Stimulated activated CD4-positive, alpha-beta T cell treated with anti-CD3 and anti-CD28 coated beads, TNF-alpha, amount 100 ng/mL, for 24 hours (primary cell): ENCODE measurements around the gene ALAS2.
"Not testable (repeated sequence)": the region's sequence is repeated elsewhere in the genome, so short reads cannot be mapped to it uniquely, and the experiment has no call there.

Experiments used
- DNase-seq, 3 experiments: peaks; one replicate each; pipeline ENCODE4 v3.0.0-alpha.2; 2020; ENCODE audit warnings: low read depth in 3 of 3

Gene ALAS2

GRCh38 chrX:55006827-55007621 lies 23.8 kb downstream of the ALAS2 start:
- no peak for DNase-seq

GRCh38 chrX:55005256-55005655 lies 25.5 kb downstream of the ALAS2 start:
- no peak for DNase-seq

GRCh38 chrX:55004231-55004630 lies 26.5 kb downstream of the ALAS2 start:
- no peak for DNase-seq

GRCh38 chrX:54999717-55000598 lies 30.8 kb downstream of the ALAS2 start, which contains the start of gene APEX2:
APEX2 (plus strand) TSS chrX:55000363; CDS start chrX:55000423, 60 bp downstream.
- DNase-seq = peak; percentile 70 to 85 (median 78)

GRCh38 chrX:54995621-54996020 lies 35.2 kb downstream of the ALAS2 start:
- no peak for DNase-seq

- DNase-seq = no peak
Measured at GRCh38 chrX:54994668-54995351, 36.0 kb downstream of the ALAS2 start.

GRCh38 chrX:54994099-54994498 lies 36.7 kb downstream of the ALAS2 start, which contains the start of gene PFKFB1:
PFKFB1 (minus strand) TSS chrX:54994188; CDS start chrX:54994007, 181 bp downstream.
- DNase-seq = no peak

- DNase-seq = no peak
Measured at GRCh38 chrX:54992911-54993622, 37.7 kb downstream of the ALAS2 start.

GRCh38 chrX:54991706-54992105 lies 39.1 kb downstream of the ALAS2 start:
- no peak for DNase-seq

- DNase-seq = not testable (repeated sequence)
Measured at GRCh38 chrX:54983306-54983705, 47.5 kb downstream of the ALAS2 start.

- no peak for DNase-seq
Measured at GRCh38 chrX:54980334-54980733, 50.4 kb downstream of the ALAS2 start.

GRCh38 chrX:54979432-54979831 lies 51.3 kb downstream of the ALAS2 start:
- DNase-seq = no peak

GRCh38 chrX:54978448-54978847 lies 52.3 kb downstream of the ALAS2 start:
- DNase-seq = no peak

- no peak for DNase-seq
Measured at GRCh38 chrX:54977387-54977786, 53.4 kb downstream of the ALAS2 start.

- DNase-seq = no peak
Measured at GRCh38 chrX:54964766-54965497, 65.8 kb downstream of the ALAS2 start.

GRCh38 chrX:54961750-54962149 lies 69.0 kb downstream of the ALAS2 start:
- no peak for DNase-seq
